Measurements from ENCODE around the gene SPATA13. TPM values are rescaled to one million over a fixed set of nuclear protein-coding genes. Genes with fewer than 3 reads are reported as not detected.

SPATA13 gene
- total and polyA plus RNA-seq, 4 donors, result 10.5 to 36.7 (median 20.1) TPM

DNA sequence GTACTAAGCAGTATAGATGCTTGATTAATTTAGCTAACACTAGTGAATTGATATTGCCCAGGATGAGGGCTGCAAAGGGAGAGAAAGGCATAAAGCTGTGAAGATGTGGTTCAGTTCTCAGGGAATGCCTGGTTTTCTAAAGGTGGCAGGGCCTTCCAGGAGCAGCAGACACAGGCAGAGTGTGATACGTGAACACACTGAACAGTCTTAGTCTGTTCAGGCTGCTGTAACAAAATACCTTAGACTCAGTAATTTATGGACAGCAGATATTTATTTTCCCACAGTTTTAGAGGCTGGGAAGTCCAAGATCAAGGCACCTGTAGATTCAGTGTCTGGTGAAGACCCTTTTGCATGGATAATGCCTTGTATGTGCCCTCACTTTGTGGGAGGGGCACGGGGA, 8.7 kb upstream of the SPATA13 start:
- peaks cover 0 to 7% (median 5%) of the 10 kb centered on the region in 5 donors for H3K4me1 ChIP-seq (ENCODE audit: control insufficient read depth in 5 of 5, insufficient read depth in 5 of 5, low read length in 5 of 5)
- ATAC-seq (ENCODE audit: insufficient read depth, low FRiP score), result no peak
- H3K36me3 ChIP-seq (ENCODE audit: control insufficient read depth in 4 of 4, insufficient read depth in 4 of 4, low read length in 4 of 4), result no peaks in the 10 kb centered on the region
- no peaks in the 10 kb centered on the region for H3K27me3 ChIP-seq (ENCODE audit: control insufficient read depth in 3 of 3, insufficient read depth in 3 of 3, low read length in 2 of 3)
- no peak for DNase-seq
- H3K9me3 ChIP-seq (ENCODE audit: control insufficient read depth in 4 of 4, insufficient read depth in 3 of 4, low read length in 3 of 4), result no peaks in the 10 kb centered on the region
- no peak overlapping the region for H3K4me3 ChIP-seq
- WGBS, 2 donors, result 97 to 98% methylated on average over 2 of the region's 2 CpGs
- no peak overlapping the region for H3K27ac ChIP-seq (ENCODE audit: low read depth in 1 of 2, low read length in 1 of 2)
- no peak overlapping the region for H3K9ac ChIP-seq (ENCODE audit: insufficient read depth in 1 of 2, low read length in 2 of 2)
- TF ChIP-seq, protein P1, sequence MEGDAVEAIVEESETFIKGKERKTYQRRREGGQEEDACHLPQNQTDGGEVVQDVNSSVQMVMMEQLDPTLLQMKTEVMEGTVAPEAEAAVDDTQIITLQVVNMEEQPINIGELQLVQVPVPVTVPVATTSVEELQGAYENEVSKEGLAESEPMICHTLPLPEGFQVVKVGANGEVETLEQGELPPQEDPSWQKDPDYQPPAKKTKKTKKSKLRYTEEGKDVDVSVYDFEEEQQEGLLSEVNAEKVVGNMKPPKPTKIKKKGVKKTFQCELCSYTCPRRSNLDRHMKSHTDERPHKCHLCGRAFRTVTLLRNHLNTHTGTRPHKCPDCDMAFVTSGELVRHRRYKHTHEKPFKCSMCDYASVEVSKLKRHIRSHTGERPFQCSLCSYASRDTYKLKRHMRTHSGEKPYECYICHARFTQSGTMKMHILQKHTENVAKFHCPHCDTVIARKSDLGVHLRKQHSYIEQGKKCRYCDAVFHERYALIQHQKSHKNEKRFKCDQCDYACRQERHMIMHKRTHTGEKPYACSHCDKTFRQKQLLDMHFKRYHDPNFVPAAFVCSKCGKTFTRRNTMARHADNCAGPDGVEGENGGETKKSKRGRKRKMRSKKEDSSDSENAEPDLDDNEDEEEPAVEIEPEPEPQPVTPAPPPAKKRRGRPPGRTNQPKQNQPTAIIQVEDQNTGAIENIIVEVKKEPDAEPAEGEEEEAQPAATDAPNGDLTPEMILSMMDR (IDR thresholded peaks at IDR 0.05; ENCODE audit: control extremely low read depth, extremely low read depth), result no peak

DNA sequence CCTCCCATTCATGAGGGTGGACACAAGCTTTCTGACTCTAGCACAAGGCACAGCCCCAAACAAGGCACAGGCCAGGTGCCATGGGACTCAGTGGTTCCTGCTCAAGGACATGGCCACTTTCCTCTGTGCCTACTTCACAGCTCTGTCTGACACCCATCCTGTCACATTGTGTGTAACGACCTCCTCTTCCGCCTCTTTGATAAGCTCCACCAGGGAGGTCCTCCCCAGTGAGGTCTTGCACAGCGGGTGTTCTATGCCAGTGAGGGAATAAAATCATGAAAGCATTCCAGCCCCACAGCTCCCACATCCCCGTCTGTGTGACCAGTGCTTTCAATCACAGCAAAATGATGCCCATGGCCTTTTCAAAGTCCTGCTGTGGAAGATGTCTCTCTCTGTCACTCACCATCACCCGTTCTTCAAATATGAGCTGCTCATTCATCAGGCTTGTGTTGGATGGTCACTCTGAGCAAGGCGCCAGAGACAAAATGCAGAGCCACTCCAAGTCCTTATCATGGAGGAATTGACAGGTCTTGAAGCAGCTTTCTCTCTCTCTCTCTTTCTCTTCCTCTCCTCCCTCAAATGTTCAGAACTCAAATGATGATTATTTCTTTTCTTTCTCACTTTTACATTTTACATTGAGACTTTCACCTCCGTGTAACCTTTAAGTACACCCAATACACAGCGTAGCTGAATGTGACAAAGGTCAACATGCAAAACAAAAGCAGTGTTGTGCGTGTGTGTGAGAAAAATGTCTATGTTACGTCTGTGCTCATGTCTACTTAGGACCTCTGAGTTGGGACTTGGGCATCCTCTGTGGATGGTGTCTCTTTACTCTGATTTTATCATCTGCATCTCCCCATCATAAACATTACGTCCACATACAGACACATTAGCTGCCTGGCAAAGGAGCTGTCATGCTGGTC, 8.0 kb upstream of the SPATA13 start:
- WGBS, 2 donors, result 88 to 95% methylated on average over 11 of the region's 11 CpGs
- Histone ChIP-seq H3K27me3 (ENCODE audit: control insufficient read depth in 3 of 3, insufficient read depth in 3 of 3, low read length in 2 of 3) (no peaks in the 10 kb centered on the region), H3K36me3 (ENCODE audit: control insufficient read depth in 4 of 4, insufficient read depth in 4 of 4, low read length in 4 of 4) (no peaks in the 10 kb centered on the region), H3K4me3 (no peak overlapping the region), H3K4me1 (ENCODE audit: control insufficient read depth in 5 of 5, insufficient read depth in 5 of 5, low read length in 5 of 5) (peaks cover 0 to 7% (median 5%) of the 10 kb centered on the region in 5 donors), H3K27ac (ENCODE audit: low read depth in 1 of 2, low read length in 1 of 2) (no peak overlapping the region), H3K9ac (ENCODE audit: insufficient read depth in 1 of 2, low read length in 2 of 2) (no peak overlapping the region), H3K9me3 (ENCODE audit: control insufficient read depth in 4 of 4, insufficient read depth in 3 of 4, low read length in 3 of 4) (no peaks in the 10 kb centered on the region)
- TF ChIP-seq, protein P1 (IDR thresholded peaks at IDR 0.05; ENCODE audit: control extremely low read depth, extremely low read depth), result no peak
- ATAC-seq (ENCODE audit: insufficient read depth, low FRiP score), result no peak
- no peak for DNase-seq

DNA sequence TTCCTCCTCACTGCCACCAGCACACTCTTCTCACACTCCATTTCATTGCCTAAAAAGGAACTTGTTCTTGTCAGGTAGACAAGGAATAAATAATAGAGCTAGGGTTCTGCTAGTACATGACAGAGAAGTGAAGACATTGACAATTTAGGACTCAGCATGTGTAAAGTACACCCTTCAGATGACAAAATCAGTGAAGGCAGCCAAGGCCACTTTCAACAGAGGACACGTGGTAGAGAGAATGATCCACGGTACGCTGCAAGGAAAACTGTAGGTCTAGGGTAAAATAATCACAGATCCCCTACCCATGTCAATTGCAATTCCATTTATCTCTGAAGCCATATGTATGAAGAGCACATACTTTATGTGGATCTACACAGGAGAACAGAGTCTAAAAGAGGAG, 7.2 kb upstream of the SPATA13 start:
- WGBS, 2 donors, result 87 to 95% methylated on average over 3 of the region's 3 CpGs
- H3K9ac ChIP-seq (ENCODE audit: insufficient read depth in 1 of 2, low read length in 2 of 2), result no peak overlapping the region
- H3K27me3 ChIP-seq (ENCODE audit: control insufficient read depth in 3 of 3, insufficient read depth in 3 of 3, low read length in 2 of 3), result no peaks in the 10 kb centered on the region
- no peak for DNase-seq
- TF ChIP-seq, protein P1 (IDR thresholded peaks at IDR 0.05; ENCODE audit: control extremely low read depth, extremely low read depth), result no peak
- H3K27ac ChIP-seq (ENCODE audit: low read depth in 1 of 2, low read length in 1 of 2), result no peak overlapping the region
- ATAC-seq (ENCODE audit: insufficient read depth, low FRiP score), result no peak
- H3K36me3 ChIP-seq (ENCODE audit: control insufficient read depth in 4 of 4, insufficient read depth in 4 of 4, low read length in 4 of 4), result no peaks in the 10 kb centered on the region
- no peak overlapping the region for H3K4me3 ChIP-seq
- H3K9me3 ChIP-seq (ENCODE audit: control insufficient read depth in 4 of 4, insufficient read depth in 3 of 4, low read length in 3 of 4), result no peaks in the 10 kb centered on the region
- H3K4me1 ChIP-seq (ENCODE audit: control insufficient read depth in 5 of 5, insufficient read depth in 5 of 5, low read length in 5 of 5), result peaks cover 0 to 7% (median 5%) of the 10 kb centered on the region in 5 donors
